HG02870 (cell line): ENCODE measurements around the gene KIAA1671.

Source experiments
- ATAC-seq: cut with Tn5 transposase; IDR thresholded peaks from one replicate; pipeline ENCODE4 v1.9.1; 2021; ENCODE audit warnings: mild to moderate bottlenecking, moderate library complexity; ENCODE audit not compliant: unreplicated experiment

Gene KIAA1671

DNA sequence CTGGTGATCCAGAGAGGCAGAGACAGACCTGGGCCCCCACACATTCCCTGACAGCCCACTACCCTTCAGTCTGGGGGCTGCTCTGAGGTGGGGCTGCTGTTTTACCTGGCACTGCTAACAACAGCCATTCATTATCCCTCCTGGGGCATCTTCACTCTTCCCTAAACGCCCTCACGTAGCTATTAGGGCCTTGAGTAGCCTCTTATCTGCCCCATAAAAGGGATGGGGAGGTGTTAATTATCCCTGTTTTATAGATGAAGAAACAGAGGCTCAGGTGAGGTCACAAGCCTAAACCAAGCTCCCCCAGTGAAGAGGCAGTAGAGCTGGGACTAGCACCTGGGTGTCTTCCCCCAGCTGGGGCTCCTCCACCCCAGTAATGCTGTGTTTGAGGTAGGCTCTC is 79.5 kb downstream of the KIAA1671 start:
- no peak for ATAC-seq

DNA sequence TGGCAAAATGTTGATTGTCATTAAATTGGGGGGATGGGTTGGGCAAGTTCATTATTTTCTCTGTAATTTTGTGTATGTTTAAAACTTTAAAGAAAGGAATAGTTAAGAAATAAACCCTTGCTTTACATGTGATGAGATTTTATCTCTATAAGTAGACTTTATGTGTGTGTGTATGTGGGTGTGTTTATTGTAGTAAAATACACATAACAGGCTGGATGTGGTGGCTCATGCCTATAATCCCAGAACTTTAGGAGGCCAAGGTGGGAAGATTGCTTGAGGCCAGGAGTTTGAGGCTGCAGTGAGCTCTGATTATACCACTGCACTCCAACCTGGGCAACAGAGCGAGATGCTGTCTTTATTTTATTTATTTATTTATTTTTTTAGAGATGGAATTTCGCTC is 83.2 kb downstream of the KIAA1671 start:
- no peak for ATAC-seq

DNA sequence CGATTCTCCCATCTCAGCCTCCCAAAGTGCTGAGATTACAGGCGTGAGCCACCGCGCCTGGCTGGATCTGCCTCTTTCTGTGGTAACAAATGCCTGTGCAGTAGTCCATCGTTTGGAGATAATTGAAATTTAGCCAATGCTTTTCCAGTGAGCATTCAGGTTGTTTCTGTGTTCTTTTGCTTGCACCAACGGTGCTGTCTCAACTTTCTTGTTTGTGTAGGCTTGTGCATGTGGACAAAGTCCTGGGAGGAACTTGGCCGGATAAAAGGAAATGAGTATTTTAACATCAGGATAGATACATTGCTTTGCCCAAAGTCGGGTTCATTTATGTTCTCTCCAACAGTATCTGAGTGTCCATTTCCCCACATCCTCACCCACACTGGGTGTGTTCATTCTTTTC is 85.7 kb downstream of the KIAA1671 start:
- ATAC-seq: no peak

DNA sequence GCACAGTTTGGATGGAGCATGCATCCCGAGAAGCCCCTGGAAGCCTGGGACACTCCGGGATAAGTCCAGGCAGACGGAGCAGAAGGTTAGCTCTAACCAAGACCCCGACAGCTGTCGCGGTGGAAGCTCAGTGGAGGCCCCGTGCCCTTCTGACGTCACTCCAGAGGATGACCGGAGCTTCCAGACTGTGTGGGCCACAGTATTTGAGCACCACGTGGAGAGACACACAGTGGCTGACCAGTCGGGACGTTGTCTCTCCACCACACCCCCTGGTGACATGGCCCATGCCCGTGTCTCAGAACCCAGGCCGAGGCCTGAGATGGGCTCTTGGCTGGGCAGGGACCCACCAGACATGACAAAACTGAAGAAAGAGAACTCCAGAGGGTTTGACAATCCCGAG is 86.3 kb downstream of the KIAA1671 start:
- no peak for ATAC-seq

DNA sequence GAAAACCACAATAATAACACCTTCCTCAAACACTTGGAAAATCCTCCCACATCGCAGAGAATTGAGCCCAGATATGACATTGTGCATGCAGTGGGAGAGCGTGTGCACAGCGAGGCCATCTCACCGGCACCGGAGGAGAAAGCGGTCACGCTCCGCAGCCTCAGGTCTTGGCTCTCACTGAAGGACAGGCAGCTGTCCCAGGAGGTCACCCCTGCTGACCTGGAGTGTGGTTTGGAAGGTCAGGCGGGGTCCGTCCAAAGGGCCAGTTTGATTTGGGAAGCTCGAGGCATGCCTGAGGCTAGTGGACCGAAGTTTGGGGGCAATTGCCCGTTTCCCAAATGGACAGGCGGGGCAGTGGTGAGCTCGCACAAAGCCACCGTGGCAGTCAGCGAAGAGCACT is 86.7 kb downstream of the KIAA1671 start:
- no peak for ATAC-seq

DNA sequence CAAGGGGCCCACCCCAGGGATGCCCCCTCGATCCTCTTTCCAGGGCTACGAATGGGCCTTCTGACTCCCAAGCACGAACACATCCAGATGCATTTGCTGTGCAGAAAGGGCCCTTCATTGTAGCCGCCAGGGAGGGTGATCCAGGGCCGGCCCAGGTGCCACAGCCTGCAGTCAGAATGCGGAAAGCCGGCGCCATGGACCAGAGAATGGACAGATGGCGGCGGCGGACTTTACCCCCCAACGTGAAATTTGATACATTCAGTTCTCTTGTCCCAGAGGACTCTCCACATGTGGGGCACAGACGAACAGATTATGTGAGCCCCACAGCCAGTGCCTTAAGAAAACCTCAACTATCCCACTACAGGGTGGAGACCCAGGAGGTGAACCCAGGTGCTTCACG is 87.2 kb downstream of the KIAA1671 start:
- ATAC-seq: no peak

DNA sequence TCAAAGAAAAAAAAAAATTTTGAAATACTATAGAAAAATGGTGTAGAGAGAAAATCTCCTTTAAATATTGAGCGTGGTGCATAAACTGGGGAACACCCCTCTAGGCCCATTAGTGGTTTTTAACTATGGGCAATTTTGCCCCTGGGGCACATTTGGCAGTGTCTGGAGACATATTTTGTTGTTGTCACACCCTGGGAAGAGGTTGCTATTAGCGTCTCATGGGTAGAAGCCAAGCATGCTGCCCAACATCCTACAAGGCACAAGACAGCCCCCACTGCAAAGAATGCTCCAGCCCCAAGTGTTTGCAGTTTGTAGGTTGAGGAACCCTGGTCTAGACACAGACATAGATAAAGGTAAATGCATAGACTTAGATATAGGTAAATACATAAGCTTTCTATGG is 92.6 kb downstream of the KIAA1671 start:
- ATAC-seq: no peak

DNA sequence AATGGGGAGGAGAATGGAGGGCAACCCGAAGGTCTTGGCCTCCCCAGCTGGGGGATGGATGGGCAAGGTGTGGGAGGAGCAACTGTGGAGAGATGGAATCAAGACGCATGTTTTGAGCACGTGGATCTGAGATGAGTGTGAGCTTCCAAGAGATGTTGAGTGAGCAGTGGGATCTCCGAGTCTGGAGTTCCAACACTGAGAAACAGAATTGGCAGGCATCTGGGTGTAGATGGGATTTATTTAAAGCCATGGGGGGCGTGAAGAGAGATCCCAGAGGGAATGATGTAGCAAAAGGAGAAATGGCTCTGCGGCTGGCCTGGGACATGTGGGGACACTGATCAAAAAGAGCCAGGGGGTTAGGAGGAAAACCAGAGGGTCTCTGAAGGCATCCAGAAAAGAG is 95.6 kb downstream of the KIAA1671 start:
- ATAC-seq: no peak

DNA sequence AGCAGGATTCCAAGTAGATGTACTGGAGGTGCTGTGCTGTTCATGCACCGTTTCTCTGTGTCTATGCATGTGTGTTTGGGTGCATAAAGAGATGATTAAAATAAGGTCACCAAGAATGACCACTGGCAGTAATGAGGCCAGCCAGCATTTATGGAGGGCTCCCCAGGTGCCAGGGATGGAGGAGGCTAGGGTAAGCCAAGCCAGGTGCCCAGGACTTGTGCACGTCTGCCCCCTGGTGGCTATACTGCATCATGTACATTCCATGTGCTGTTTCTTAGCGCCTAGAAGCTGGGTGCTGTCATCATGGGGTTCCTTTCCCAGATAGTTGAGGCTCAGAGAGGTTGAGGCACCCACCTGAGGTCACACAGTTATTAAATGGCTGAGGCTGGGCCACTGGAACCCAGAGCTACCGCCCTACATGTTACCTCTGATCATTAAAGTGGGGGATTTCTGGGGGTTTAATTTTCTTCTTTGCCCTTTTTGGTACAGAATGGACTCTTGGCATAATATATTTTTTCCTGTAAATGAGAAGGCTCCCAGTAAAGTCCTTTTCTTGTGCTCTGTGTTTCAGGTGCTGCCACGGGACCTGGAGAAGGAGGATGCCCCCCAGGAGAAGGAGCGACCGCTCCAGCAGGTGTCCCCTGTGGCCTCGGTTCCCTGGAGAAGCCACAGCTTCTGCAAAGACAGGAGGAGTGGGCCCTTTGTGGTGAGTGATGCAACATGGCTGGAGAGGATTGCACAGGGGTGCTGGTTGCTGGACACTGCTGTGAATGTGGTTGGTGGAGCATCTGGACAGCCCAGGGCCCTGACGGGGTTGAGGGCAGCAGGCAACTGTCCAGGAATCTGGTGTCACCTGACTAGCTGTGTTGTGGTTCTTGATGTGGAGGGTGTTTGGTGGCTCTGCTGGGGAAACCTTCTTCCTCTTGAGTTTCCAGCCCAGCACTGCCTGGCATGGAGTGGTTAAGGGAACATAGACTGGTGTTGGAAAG is 96.4 kb downstream of the KIAA1671 start:
- no peak for ATAC-seq

DNA sequence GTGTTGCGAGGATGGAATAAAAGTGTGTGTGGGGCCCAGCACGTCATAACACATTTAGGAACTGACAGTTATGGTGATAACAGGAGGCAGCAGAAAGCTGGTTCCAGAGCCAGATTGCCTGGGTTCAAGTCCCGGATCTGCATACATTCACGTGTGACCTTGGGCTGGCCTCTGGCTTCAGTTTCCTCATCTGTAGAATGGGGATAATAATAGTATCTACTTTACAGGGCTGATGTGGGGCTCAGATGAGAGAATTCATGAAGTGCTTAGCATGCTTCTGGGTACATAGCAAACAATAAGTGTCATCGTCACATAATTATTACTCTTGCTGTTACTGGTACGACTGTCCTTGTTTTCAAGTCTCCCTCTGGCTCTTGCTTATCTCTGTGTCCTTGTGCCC is 97.3 kb downstream of the KIAA1671 start:
- ATAC-seq: no peak

DNA sequence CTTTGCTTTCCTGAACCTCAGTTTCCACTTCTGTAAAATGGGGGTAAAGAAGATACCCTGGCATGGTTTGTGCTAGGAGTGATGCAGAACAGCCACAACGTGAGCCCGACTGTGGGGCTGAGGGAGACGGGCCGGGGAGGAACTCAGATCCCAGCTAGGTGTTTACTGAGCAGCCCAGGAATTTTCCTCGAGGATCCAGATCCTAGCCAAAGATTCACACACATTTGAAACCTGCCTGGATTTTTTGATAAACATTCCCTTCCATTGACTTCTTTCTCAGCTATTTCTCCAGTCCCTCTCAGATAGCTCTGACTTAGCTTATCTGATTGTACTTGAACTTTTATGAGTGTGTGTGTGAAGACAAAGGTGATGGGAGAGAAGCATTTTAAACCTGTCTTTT is 98.0 kb downstream of the KIAA1671 start:
- ATAC-seq: no peak

DNA sequence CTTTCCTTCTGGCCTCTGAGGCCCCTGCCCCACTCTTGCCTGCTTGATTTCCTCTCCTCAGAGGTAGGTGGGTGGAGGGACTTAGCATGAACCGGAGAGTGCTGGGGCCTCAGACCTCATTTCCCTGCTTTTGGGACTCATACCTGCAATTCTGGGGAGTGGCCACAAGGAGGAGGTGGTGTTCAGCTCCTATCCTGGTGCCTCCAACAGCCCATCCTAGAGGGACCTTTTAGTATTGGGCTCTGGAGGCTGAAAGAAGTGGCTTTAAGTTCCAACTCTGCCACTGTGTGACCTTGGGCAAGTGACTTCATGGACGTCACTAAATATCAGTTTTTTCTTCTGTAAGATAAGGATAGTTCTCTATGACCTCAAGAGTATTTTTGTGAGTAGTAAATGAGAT is 98.6 kb downstream of the KIAA1671 start:
- no peak for ATAC-seq

DNA sequence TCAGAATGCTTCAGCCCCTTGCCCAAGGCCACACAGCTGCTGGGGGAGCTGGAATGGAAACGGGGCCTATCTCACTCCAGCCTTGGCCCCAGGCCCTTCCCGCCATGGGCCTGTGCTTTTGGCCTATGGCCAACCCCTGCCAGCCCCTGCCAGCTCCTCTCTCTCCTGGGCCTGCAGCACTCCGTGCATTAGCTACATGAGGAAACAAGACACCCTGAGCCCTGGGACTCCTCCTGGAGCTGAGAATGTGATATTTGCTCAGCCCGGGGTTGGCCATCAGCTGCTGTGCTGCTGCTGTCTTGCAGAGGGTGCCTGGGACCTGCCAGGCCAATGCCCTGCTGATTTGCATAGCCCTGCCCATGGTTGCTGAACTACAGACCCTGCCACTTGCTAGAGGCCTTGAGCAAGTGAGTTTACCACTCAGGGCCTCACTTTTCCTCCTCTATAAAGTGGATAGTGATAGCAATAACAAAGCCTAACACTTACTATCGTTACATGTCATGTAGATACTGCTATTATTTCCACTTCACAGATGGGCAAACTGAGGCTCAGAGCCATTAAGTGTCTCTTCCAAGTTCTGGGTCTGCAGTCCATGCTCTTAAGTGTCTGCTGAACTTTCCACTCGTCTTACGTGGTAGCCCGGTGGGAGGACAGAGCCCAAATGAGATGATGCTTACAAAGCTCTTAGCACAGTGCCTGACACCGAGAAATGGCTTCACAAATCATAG is 99.6 kb downstream of the KIAA1671 start:
- no peak for ATAC-seq

DNA sequence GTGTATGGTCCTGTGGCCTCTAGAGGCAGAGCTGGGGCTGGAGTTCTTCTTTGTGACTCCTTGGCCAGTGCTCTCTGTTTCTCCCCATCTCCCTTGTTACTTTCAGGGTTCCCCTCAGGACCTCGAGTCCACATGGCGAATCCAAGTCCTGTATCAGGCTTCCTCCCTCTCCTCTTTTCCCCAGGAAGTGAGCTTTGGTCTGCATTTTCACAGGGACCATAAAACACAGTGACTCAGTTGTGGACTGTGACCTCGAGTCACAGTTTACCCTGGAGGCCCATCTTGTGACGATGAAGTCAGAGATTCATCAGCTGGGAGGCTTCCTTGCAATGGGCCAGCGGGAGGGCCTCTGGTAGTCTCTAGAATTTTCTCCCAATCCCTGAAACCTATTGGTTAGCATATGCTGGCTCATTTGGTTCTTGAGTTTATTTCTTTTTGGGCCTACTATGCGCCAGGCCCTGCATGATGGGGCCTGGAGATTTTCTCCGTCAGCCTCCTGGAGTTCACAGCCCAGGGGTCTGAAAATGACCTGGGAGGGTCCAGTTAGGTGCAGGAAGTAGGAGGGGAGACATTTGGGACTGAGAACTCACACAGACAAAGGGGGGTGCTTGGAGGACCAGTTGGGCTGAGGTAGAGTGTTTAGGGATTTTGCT is 100.8 kb downstream of the KIAA1671 start:
- ATAC-seq: no peak

DNA sequence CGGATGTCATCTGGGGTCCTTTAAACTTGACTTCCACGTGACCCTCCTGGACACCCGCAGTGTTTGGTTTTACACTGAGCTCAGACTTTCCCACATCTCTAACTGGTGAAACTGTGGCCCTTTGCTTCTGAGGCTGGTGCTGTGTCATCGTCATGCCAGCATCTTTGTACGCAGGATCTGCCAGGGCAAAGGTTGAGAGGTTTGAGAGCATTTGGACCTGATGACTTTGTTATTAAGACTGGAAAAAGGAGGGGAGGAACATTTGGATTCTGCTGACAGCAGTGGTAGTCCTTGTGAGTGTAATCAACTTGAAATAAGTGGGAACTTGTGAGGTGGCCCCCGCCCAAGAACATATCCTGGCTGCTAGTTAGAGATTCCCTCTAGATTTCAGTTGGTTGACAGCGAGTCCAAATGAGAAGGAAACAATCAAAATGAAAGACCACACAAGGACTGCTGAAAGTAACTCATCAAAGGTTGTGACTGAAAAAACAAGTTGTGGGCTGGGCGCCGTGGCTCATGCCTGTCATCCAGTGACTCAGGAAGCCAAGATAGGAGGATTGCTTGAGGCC is 102.5 kb downstream of the KIAA1671 start:
- ATAC-seq: no peak

DNA sequence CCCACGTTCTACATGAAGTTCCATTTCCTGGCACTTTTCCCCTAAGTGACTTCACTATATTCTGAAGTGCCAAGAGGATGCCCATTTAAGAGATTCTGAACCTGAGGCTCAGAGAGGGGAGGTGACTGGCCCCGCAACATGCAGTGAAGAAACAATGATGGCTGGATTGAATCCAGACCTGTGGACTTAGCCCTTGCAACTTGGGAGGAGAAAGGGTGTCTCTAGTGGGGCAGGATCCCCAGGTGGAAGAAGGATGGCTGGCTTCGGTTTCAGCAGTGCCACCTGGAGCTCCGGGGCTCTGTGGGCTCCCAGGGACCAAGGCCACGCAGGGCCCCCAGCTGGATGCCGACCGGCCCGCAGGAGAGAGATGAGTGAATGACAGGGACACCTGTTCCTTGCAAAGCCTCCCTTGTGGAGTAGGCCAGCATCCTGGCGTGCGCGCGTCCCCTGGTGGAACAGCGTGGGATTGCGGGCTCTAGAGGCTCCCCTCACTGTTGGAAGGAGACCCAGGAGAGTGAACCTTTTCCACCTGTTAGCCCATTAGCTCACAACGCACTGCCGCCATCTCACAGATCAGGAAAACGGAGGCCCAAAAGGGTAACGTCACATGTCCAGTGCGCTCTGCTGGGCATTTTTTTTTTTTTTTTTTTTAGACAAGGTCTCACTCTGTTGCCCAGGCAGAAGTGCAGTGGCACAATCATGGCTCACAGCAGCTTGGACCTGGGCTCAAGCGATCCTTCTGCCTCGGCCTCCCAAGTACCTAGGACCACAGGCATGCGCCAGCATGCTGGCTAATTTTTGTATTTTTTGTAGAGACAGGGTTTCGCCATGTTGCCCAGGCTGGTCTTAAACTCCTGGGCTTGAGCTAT is 104.7 kb downstream of the KIAA1671 start:
- ATAC-seq: no peak

DNA sequence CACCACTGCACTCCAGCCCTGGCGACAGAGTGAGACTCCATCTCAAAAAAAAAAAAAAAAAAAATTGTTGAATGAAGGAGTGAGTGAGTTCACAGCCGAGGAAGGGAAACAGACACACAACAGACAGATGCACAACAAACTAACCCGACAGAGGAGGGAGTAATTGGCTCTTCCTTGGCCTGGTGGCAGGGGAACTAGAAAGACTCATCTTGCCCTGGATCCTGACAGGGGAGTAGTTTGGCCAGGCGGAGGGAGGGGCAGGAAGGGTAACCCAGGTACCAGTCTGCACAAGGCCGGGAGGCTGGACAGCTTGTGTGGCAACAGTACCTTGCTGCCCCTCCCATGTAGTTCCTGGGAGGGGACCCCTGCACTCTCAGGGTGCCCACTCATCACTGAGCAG is 106.9 kb downstream of the KIAA1671 start:
- ATAC-seq: no peak

DNA sequence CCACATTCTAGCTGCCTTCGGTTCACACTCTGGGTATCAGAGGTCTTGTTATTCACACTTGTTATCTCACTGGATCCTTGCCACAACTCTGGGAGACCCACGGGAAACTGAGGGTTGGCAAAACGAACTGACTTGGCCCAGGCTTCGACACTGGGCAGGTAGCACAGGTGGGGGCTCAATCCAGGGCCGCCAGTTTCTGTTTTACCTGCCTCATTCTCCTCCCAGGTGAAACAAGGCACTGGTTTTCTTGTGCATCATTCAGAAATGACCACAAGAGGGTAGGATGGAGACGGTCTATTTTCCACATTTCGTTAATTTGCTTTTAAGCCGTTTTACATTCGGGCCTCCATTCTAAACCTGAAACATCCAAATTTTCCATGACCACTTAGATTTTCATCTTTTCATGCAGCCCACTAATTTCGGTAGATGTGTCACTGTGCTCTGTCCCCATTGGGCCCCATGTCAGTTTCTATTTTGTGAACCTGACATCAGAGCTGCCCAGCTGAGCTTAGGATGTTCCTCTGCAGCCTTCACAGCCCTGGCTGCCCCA is 108.1 kb downstream of the KIAA1671 start:
- no peak for ATAC-seq

DNA sequence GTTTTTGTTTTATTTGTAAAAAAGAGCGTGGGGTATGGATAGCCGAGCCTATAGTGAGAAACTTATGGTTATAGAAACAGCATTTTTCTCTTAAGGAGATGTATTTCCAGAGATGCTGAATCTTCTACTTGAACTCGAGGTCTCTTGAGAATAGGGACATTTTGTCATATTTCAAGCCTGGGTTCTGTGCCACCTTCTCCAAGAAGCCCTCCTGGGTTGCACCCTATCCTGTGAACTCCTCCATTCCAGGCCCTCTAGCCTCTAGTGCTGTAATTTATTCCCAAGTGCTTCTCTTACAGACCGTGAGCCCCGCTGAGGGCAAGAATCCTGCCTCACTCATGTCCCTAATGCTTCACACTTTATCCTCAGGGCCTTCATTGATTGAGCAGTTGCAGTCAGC is 108.6 kb downstream of the KIAA1671 start:
- no peak for ATAC-seq
